HG02588 (cell line): ENCODE results near the gene CFAP161.
A peak's percentile ranks its signal among the peaks of the same experiment; 100 is the strongest.
"Not testable (repeated sequence)": the region's sequence is repeated elsewhere in the genome, so short reads cannot be mapped to it uniquely, and the experiment has no call there.

Source experiments
- ATAC-seq: cut with Tn5 transposase; IDR thresholded peaks from one replicate; pipeline ENCODE4 v1.9.1; 2021; ENCODE audit warnings: mild to moderate bottlenecking, moderate library complexity; ENCODE audit not compliant: unreplicated experiment

CFAP161 gene

GRCh38 chr15:81106560-81106959 lies 27.5 kb upstream of the CFAP161 start:
- ATAC-seq, result no peak

GRCh38 chr15:81107889-81108288 lies 26.2 kb upstream of the CFAP161 start:
- no peak for ATAC-seq

- ATAC-seq, result no peak
Measured at GRCh38 chr15:81108427-81108826, 25.6 kb upstream of the CFAP161 start.

GRCh38 chr15:81111018-81111417 lies 23.1 kb upstream of the CFAP161 start:
- no peak for ATAC-seq

- peak; percentile 92 for ATAC-seq
Measured at GRCh38 chr15:81111510-81112470, 22.3 kb upstream of the CFAP161 start.

GRCh38 chr15:81113204-81113657 lies 20.8 kb upstream of the CFAP161 start:
- ATAC-seq, result no peak

GRCh38 chr15:81113861-81114291 lies 20.2 kb upstream of the CFAP161 start:
- no peak for ATAC-seq

GRCh38 chr15:81115054-81115939 lies 18.8 kb upstream of the CFAP161 start:
- ATAC-seq, result no peak

- no peak for ATAC-seq
Measured at GRCh38 chr15:81117136-81117535, 16.9 kb upstream of the CFAP161 start.

- no peak for ATAC-seq
Measured at GRCh38 chr15:81117581-81117980, 16.5 kb upstream of the CFAP161 start.

GRCh38 chr15:81118361-81118760 lies 15.7 kb upstream of the CFAP161 start:
- ATAC-seq, result no peak

- no peak for ATAC-seq
Measured at GRCh38 chr15:81120069-81120468, 14.0 kb upstream of the CFAP161 start.

- no peak for ATAC-seq
Measured at GRCh38 chr15:81126892-81127291, 7.2 kb upstream of the CFAP161 start.

- ATAC-seq, result not testable (repeated sequence)
Measured at GRCh38 chr15:81141478-81141877, 7.4 kb downstream of the CFAP161 start.

- no peak for ATAC-seq
Measured at GRCh38 chr15:81146006-81146405, 11.9 kb downstream of the CFAP161 start.

- no peak for ATAC-seq
Measured at GRCh38 chr15:81146466-81146865, 12.4 kb downstream of the CFAP161 start.

- ATAC-seq, result no peak
Measured at GRCh38 chr15:81151389-81151788, 17.3 kb downstream of the CFAP161 start.

- no peak for ATAC-seq
Measured at GRCh38 chr15:81152339-81152738, 18.3 kb downstream of the CFAP161 start.

GRCh38 chr15:81152799-81153198 lies 18.7 kb downstream of the CFAP161 start:
- no peak for ATAC-seq

- ATAC-seq, result no peak
Measured at GRCh38 chr15:81155375-81156218, 21.5 kb downstream of the CFAP161 start.

- no peak for ATAC-seq
Measured at GRCh38 chr15:81156324-81156723, 22.3 kb downstream of the CFAP161 start.
